Occipital lobe (tissue), 2 donors: ENCODE measurements around the gene MTERF1. TPM values are rescaled to one million over a fixed set of nuclear protein-coding genes. Genes with fewer than 3 reads are reported as not detected.

Experiments
- DNase-seq: peaks from one replicate; lab custom pipeline; 2025; lab: John Stamatoyannopoulos, UW
- total RNA-seq: library from RNA; depleted of rRNA; stranded (reverse); fragments of >200 nt; gene quantifications from one replicate; pipeline ENCODE4 v1.2.3, GENCODE V29; 2014

The MTERF1 gene
- total RNA-seq, 1 donor from 2014 or later = 30.4 TPM

DNA sequence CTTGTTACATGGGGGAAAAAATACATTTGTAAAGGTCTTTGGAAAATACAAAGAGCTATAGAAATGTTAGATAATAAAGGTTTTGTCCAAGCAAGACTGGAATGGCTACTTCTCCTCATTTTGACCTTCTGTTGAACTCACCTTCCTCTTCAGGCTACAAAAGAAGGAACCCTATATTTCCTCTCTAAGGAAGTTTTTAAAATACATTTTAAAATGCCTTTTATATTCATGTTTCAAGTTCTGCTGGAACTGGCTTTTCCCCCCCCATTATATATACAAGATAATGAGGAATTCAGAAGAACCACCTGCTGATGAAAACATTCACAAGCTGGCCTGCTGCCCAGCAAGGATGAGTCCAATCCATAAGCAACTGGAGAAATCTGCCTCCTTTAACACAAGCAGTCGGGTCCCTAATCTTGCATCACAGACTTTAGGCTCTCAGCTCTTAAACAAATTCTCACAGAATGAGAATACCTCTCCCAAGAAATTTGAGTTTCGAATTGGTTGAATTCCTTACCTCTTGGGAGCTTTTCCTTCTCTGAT is 44.6 kb downstream of the MTERF1 start:
- no peak for DNase-seq

GRCh38 chr7:91835091-91835825 is 45.2 kb downstream of the MTERF1 start:
- DNase-seq = no peak

- DNase-seq = no peak
These were observed 47.9 kb downstream of the MTERF1 start for GRCh38 chr7:91832493-91833045.

GRCh38 chr7:91827169-91827568 is 53.3 kb downstream of the MTERF1 start:
- DNase-seq = no peak

- no peak for DNase-seq
These were observed 54.1 kb downstream of the MTERF1 start for GRCh38 chr7:91826377-91826776.

DNA sequence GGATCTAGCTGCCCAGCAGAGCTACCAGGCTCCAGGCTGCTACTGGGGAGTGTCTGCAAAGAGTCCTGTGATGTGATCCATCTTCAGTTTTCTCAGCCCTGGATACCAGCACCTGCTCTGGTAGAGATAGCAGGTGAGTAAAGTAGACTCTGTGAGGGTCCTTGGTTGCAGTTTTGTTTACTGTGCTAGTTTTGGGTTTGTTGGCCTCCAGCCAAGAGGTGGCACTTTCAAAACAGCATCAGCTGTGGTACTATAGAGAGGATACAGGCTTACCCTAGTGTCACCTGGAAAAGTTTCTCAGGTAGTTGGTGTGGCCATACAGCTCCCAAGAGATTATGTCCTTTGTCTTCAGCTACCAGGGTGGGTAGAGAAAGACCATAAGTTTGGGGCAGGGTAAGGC is 56.3 kb downstream of the MTERF1 start:
- DNase-seq = no peak

Other genes with a start within 250 kb of the MTERF1 start
- gene AKAP9, start 60.2 kb upstream of the MTERF1 start, total RNA-seq = 217 TPM